Mesendoderm (in vitro differentiated cells): Measurements from ENCODE around the gene EEPD1.
"Not testable (repeated sequence)": the region's sequence is repeated elsewhere in the genome, so short reads cannot be mapped to it uniquely, and the experiment has no call there.

ENCODE experiments used
- DNase-seq: peaks from one replicate; pipeline ENCODE4 v3.0.0; 2013
- H2AK5ac ChIP-seq: 2 replicates; pipeline ENCODE4 v1.6.1; 2013; ENCODE audit warnings: low read length, inconsistent platforms
- H2BK120ac ChIP-seq: 2 replicates; pipeline ENCODE4 v1.6.1; 2013; ENCODE audit warnings: low read depth, mild to moderate bottlenecking, low read length, moderate library complexity, mixed read lengths
- H2BK15ac ChIP-seq: replicated peaks from 2 replicates; pipeline ENCODE4 v1.6.1; 2013; ENCODE audit warnings: low read depth, mild to moderate bottlenecking, moderate library complexity
- H2BK5ac ChIP-seq: 2 replicates; pipeline ENCODE4 v1.6.1; 2013; ENCODE audit warnings: low read length, inconsistent platforms
- H3K18ac ChIP-seq: 2 replicates; pipeline ENCODE4 v1.6.1; 2013; ENCODE audit warnings: mild to moderate bottlenecking, low read length, mixed read lengths
- H3K23ac ChIP-seq: one replicate; pipeline ENCODE4 v1.6.1; 2013; ENCODE audit warnings: low read length
- H3K27ac ChIP-seq: 2 replicates; pipeline ENCODE4 v1.5.1; 2013; ENCODE audit warnings: low read depth, mild to moderate bottlenecking, inconsistent platforms, low read length, moderate library complexity
- H3K27me3 ChIP-seq: 2 replicates; pipeline ENCODE4 v1.6.1; 2013; ENCODE audit warnings: low read length, control low read depth, mild to moderate bottlenecking, inconsistent platforms; ENCODE audit not compliant: insufficient read depth, poor library complexity
- H3K36me3 ChIP-seq: 2 replicates; pipeline ENCODE4 v1.6.1; 2013; ENCODE audit warnings: low read length, inconsistent platforms; ENCODE audit not compliant: control insufficient read depth, insufficient read depth
- H3K4ac ChIP-seq: one replicate; pipeline ENCODE4 v1.6.1; 2013; ENCODE audit warnings: low read depth, mild to moderate bottlenecking, low read length, moderate library complexity
- H3K4me1 ChIP-seq: 2 replicates; pipeline ENCODE4 v1.6.1; 2013; ENCODE audit warnings: low read depth, low read length, inconsistent platforms; ENCODE audit not compliant: control insufficient read depth
- H3K4me2 ChIP-seq: 2 replicates; pipeline ENCODE4 v1.6.1; 2013; ENCODE audit warnings: low read length
- H3K4me3 ChIP-seq: 2 replicates; pipeline ENCODE4 v1.5.1; 2013; ENCODE audit warnings: mild to moderate bottlenecking, low read length
- H3K56ac ChIP-seq: one replicate; pipeline ENCODE4 v1.6.1; 2013; ENCODE audit warnings: low read length
- H3K79me1 ChIP-seq: 2 replicates; pipeline ENCODE4 v1.6.1; 2013; ENCODE audit warnings: low read length, inconsistent platforms
- H3K79me2 ChIP-seq: 2 replicates; pipeline ENCODE4 v1.6.1; 2013; ENCODE audit warnings: mild to moderate bottlenecking, low read length; ENCODE audit not compliant: control insufficient read depth, insufficient read depth
- H3K9ac ChIP-seq: 2 replicates; pipeline ENCODE4 v1.6.1; 2013; ENCODE audit warnings: low read length, inconsistent platforms
- H4K5ac ChIP-seq: one replicate; pipeline ENCODE4 v1.6.1; 2013; ENCODE audit warnings: low read length
- H4K8ac ChIP-seq: one replicate; pipeline ENCODE4 v1.6.1; 2013; ENCODE audit warnings: low read depth, mild to moderate bottlenecking, control low read depth, low read length, moderate library complexity
- WGBS: extraction: QIAGEN DNeasy Blood & Tissue Kit; methylation state at CpG from one replicate; pipeline ENCODE4 v1.1.7; 2013; ENCODE audit warnings: low lambda C conversion rate, missing lambda C conversion rate; ENCODE audit not compliant: insufficient coverage; ENCODE audit errors: extremely low coverage; 5-methylcytosine and 5-hydroxymethylcytosine counted together

Gene EEPD1

DNA sequence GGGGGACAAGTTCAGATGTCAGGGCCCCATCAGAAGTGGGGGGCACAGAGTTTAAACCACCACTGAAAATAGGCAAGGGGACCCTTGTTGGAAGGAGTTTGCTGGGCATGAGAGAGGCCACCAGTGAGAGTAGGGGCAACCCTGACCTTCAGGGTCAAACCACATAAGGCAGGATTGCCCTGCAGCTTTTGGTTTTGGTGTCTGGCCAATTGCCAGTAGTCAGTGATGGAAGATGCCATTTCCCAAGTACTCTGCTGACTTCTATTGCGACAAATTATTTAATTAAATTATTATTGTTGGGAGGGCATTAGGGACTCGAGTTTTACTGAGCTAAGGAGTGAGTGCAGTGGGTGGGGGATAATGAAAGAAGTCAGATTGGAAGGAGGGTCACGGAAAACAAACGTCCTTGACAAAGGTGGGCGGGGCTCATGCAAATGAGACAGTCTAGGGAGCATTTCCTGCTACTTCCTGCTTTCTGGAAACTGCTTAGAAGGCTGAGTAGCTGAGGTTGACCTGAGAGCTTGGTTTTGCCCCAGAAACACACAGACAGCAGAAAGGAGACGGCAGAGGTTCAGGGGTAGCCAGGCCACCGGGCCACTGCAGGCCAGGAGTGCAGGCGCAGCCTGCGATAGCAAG, 162.4 kb downstream of the EEPD1 start:
- Histone ChIP-seq H3K4me2 (no peak overlapping the region), H3K79me2 (no peaks in the 10 kb centered on the region), H3K27me3 (no peaks in the 10 kb centered on the region), H3K4me3 (no peak overlapping the region), H3K4ac (no peak overlapping the region), H3K36me3 (no peaks in the 10 kb centered on the region), H3K27ac (no peak overlapping the region), H3K18ac (peak overlapping the region; percentile 21), H3K4me1 (peaks cover 8% of the 10 kb centered on the region), H2AK5ac (peak overlapping the region; percentile 12), H2BK15ac (no peak overlapping the region), H2BK120ac (no peak overlapping the region), H2BK5ac (peak overlapping the region; percentile 43), H4K8ac (no peak overlapping the region), H3K79me1 (no peaks in the 10 kb centered on the region), H3K23ac (no peak overlapping the region), H3K56ac (peak overlapping the region; percentile 51), H3K9ac (no peak overlapping the region), H4K5ac (peak overlapping the region; percentile 17)
- no CpG with 5 or more reads among the region's 9 CpGs for WGBS
- DNase-seq, result peak; percentile 61

GRCh38 chr7:36316319-36316718, 163.3 kb downstream of the EEPD1 start:
- no peak overlapping the region for H3K23ac ChIP-seq
- no peaks in the 10 kb centered on the region for H3K27me3 ChIP-seq
- H3K18ac ChIP-seq, result peak overlapping the region; percentile 32
- H3K4me2 ChIP-seq, result no peak overlapping the region
- H3K4me1 ChIP-seq, result peaks cover 8% of the 10 kb centered on the region
- no CpG with 5 or more reads among the region's 7 CpGs for WGBS
- no peak overlapping the region for H2AK5ac ChIP-seq
- H3K36me3 ChIP-seq, result no peaks in the 10 kb centered on the region
- H3K79me1 ChIP-seq, result no peaks in the 10 kb centered on the region
- H3K4ac ChIP-seq, result no peak overlapping the region
- no peak overlapping the region for H4K5ac ChIP-seq
- H3K79me2 ChIP-seq, result no peaks in the 10 kb centered on the region
- no peak overlapping the region for H2BK15ac ChIP-seq
- H2BK120ac ChIP-seq, result no peak overlapping the region
- no peak overlapping the region for H2BK5ac ChIP-seq
- no peak overlapping the region for H3K9ac ChIP-seq
- no peak overlapping the region for H3K4me3 ChIP-seq
- no peak overlapping the region for H3K56ac ChIP-seq
- no peak overlapping the region for H3K27ac ChIP-seq
- no peak overlapping the region for H4K8ac ChIP-seq
- DNase-seq, result no peak

DNA sequence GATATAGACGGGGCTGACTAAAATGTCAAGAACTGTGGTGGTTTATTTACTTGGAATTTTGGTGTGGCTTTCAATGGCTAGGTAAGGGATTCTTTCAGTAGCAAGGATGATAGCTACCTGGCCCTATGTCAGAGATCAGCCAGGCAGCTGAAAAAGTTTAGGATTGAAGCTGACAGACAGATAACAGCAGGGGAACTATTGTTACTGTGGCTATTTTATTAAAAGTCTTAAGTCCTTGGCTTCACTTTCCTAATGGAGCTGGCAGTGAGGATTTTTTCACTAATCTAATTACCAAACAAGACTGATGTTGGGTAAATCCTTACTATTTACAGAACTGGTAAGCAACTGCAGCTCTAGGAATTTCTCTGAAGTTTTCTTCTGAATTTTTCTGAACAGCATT, 164.2 kb downstream of the EEPD1 start:
- no peak overlapping the region for H3K23ac ChIP-seq
- no peak overlapping the region for H3K9ac ChIP-seq
- H3K27me3 ChIP-seq, result no peaks in the 10 kb centered on the region
- no peak overlapping the region for H2AK5ac ChIP-seq
- no peak overlapping the region for H3K4me3 ChIP-seq
- H4K5ac ChIP-seq, result no peak overlapping the region
- peak overlapping the region; percentile 32 for H3K18ac ChIP-seq
- H4K8ac ChIP-seq, result no peak overlapping the region
- no peak overlapping the region for H2BK15ac ChIP-seq
- H2BK120ac ChIP-seq, result no peak overlapping the region
- H3K27ac ChIP-seq, result peak overlapping the region; percentile 38
- H3K4ac ChIP-seq, result no peak overlapping the region
- peaks cover 8% of the 10 kb centered on the region for H3K4me1 ChIP-seq
- H3K4me2 ChIP-seq, result no peak overlapping the region
- no peaks in the 10 kb centered on the region for H3K79me2 ChIP-seq
- H2BK5ac ChIP-seq, result peak overlapping the region; percentile 79
- peak; percentile 58 for DNase-seq
- WGBS, result no CpG with 5 or more reads among the region's 1 CpG
- no peaks in the 10 kb centered on the region for H3K36me3 ChIP-seq
- H3K79me1 ChIP-seq, result no peaks in the 10 kb centered on the region
- peak overlapping the region; percentile 12 for H3K56ac ChIP-seq

GRCh38 chr7:36318116-36318515, 165.1 kb downstream of the EEPD1 start:
- Histone ChIP-seq H2BK5ac (peak overlapping the region; percentile 66), H2BK120ac (peak overlapping the region; percentile 88), H3K4me3 (no peak overlapping the region), H3K4ac (no peak overlapping the region), H2AK5ac (no peak overlapping the region), H4K5ac (no peak overlapping the region), H3K18ac (peak overlapping the region; percentile 88), H3K56ac (no peak overlapping the region), H3K27ac (peak overlapping the region; percentile 83), H2BK15ac (no peak overlapping the region), H3K27me3 (no peaks in the 10 kb centered on the region), H3K23ac (no peak overlapping the region), H3K4me2 (no peak overlapping the region), H3K9ac (no peak overlapping the region), H3K79me1 (no peaks in the 10 kb centered on the region), H3K4me1 (peaks cover 8% of the 10 kb centered on the region), H3K79me2 (no peaks in the 10 kb centered on the region), H3K36me3 (no peaks in the 10 kb centered on the region), H4K8ac (no peak overlapping the region)
- no CpG with 5 or more reads among the region's 8 CpGs for WGBS
- DNase-seq, result peak; percentile 63

GRCh38 chr7:36321284-36321683, 168.2 kb downstream of the EEPD1 start:
- not testable (repeated sequence) for H2BK15ac ChIP-seq, H3K23ac ChIP-seq, H4K8ac ChIP-seq, H4K5ac ChIP-seq, H2BK5ac ChIP-seq, H3K27ac ChIP-seq, H3K4me3 ChIP-seq, H3K9ac ChIP-seq, H3K18ac ChIP-seq, H2BK120ac ChIP-seq, H3K4me1 ChIP-seq, DNase-seq, H3K27me3 ChIP-seq, H3K56ac ChIP-seq, H3K4ac ChIP-seq, H3K4me2 ChIP-seq, H3K79me1 ChIP-seq, H3K79me2 ChIP-seq, H2AK5ac ChIP-seq, H3K36me3 ChIP-seq
- WGBS, result no CpG with 5 or more reads among the region's 3 CpGs

DNA sequence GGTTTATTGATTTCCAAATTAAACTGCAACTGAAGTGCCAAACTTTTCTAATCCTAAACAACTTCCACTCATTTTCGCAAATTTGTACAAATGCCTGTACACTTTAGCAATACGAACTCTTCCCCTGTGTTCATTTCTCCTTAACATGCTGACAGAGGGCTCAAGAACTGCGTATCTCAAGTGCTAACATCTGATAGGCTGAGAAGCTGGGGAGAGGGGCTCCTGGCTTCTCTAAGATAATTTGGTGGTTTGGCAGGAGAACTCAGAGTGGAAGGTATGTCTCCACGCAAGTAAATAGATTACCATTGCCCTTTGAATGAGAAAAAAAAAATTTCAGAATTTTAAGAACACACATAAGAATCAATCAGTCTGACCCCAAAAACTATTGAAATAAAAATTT, 183.3 kb downstream of the EEPD1 start:
- Histone ChIP-seq H3K27ac (no peak overlapping the region), H4K5ac (no peak overlapping the region), H2AK5ac (no peak overlapping the region), H3K79me1 (no peaks in the 10 kb centered on the region), H3K56ac (no peak overlapping the region), H3K18ac (no peak overlapping the region), H3K4me3 (no peak overlapping the region), H3K27me3 (no peaks in the 10 kb centered on the region), H2BK15ac (no peak overlapping the region), H3K4me1 (no peaks in the 10 kb centered on the region), H3K23ac (no peak overlapping the region), H3K36me3 (no peaks in the 10 kb centered on the region), H4K8ac (no peak overlapping the region), H2BK5ac (no peak overlapping the region), H3K9ac (no peak overlapping the region), H3K4me2 (no peak overlapping the region), H3K4ac (no peak overlapping the region), H2BK120ac (no peak overlapping the region), H3K79me2 (no peaks in the 10 kb centered on the region)
- no peak for DNase-seq
- WGBS, result 100% methylated on average over 1 of the region's 4 CpGs
